DND-41 (cell line): ENCODE measurements around the gene PLEKHH1.

Experiments used
- ATAC-seq: fragments of 200-7000 bp; cut with Tn5 transposase; 3 replicates; pipeline ENCODE4 v1.9.1; 2021; ENCODE audit warnings: low read depth; ENCODE audit not compliant: insufficient read depth
- DNase-seq: peaks from one replicate; pipeline ENCODE4 v3.0.0-alpha.2; 2020
- H2AFZ ChIP-seq: 2 replicates; pipeline ENCODE4 v1.6.0; 2012; ENCODE audit warnings: low read depth, low read length
- H3K27ac ChIP-seq: 2 replicates; pipeline ENCODE4 v1.5.1; 2012; ENCODE audit warnings: low read length, inconsistent platforms
- H3K27me3 ChIP-seq: fragments of 200-600 bp; sonication (generic); 2 replicates; pipeline ENCODE4 v1.6.0; 2012; ENCODE audit warnings: low read length, mild to moderate bottlenecking, inconsistent platforms; ENCODE audit not compliant: insufficient read depth, poor library complexity
- H3K36me3 ChIP-seq: 2 replicates; pipeline ENCODE4 v1.5.1; 2012; ENCODE audit warnings: low read length, inconsistent platforms; ENCODE audit not compliant: insufficient read depth
- H3K4me1 ChIP-seq: 2 replicates; pipeline ENCODE4 v1.5.1; 2012; ENCODE audit warnings: mild to moderate bottlenecking, low read length; ENCODE audit not compliant: insufficient read depth
- H3K4me2 ChIP-seq: 2 replicates; pipeline ENCODE4 v1.6.0; 2012; ENCODE audit warnings: mild to moderate bottlenecking, moderate library complexity, low read length, inconsistent platforms; ENCODE audit not compliant: insufficient read depth
- H3K4me3 ChIP-seq, 2 experiments: fragments of 200-600 bp in 1 of 2; shearing (Covaris generic) in 1 of 2; 2 replicates each; pipeline ENCODE4 v1.5.1; 2012 to 2016; ENCODE audit warnings: inconsistent platforms in 2 of 2, low read length in 2 of 2, mild to moderate bottlenecking in 2 of 2, low read depth in 1 of 2, moderate library complexity in 1 of 2
- H3K79me2 ChIP-seq: 2 replicates; pipeline ENCODE4 v1.6.0; 2012; ENCODE audit warnings: low read length, inconsistent platforms; ENCODE audit not compliant: insufficient read depth
- H3K9ac ChIP-seq: 2 replicates; pipeline ENCODE4 v1.6.0; 2012; ENCODE audit warnings: low read depth, mild to moderate bottlenecking, inconsistent platforms, low read length, moderate library complexity
- H3K9me3 ChIP-seq: 2 replicates; pipeline ENCODE4 v1.5.1; 2012; ENCODE audit warnings: low read length, moderate library complexity, mild to moderate bottlenecking, inconsistent platforms; ENCODE audit not compliant: insufficient read depth, severe bottlenecking
- H4K20me1 ChIP-seq: 2 replicates; pipeline ENCODE4 v1.6.0; 2012; ENCODE audit warnings: low read length; ENCODE audit not compliant: insufficient read depth
- EZH2 ChIP-seq: IDR thresholded peaks from 3 replicates; pipeline ENCODE4 v1.6.1; 2012; ENCODE audit warnings: borderline replicate concordance, low read depth, mild to moderate bottlenecking, moderate library complexity, low read length, inconsistent platforms; ENCODE audit not compliant: severe bottlenecking
- TF ChIP-seq, protein P1 (sequence below): IDR thresholded peaks from 2 replicates; pipeline ENCODE4 v1.5.1; 2012; ENCODE audit warnings: borderline replicate concordance, low read length, moderate library complexity, mild to moderate bottlenecking; ENCODE audit not compliant: poor library complexity, severe bottlenecking; ENCODE audit errors: extremely low read depth

PLEKHH1 gene

DNA sequence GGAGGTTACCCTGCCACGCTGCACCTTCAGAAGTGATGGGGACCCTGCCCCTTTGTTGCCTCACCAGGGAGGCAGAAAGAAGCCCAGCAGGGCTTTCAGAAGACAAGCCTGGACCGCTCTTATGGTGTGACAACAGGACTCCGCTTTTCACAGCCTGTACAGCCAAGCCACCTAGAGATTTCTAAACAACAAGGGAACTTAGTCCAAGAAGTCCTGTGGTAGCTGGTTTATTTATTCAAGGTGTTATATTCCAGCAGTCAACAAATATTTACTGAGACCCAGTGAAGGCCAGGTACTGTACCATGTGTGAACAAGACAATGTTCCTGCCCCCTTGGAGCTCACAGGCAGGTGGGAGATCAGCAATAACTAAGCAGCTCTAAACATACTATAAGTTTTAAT is 40.6 kb upstream of the PLEKHH1 start:
- Histone ChIP-seq H3K9me3 (peaks cover 17% of the 10 kb centered on the region), H3K4me2 (no peak overlapping the region), H2AFZ (no peak overlapping the region), H3K9ac (no peak overlapping the region), H4K20me1 (no peaks in the 10 kb centered on the region), H3K27ac (no peak overlapping the region), H3K4me3 (no peak overlapping the region), H3K4me1 (peaks cover 20% of the 10 kb centered on the region), H3K79me2 (no peaks in the 10 kb centered on the region), H3K36me3 (no peaks in the 10 kb centered on the region), H3K27me3 (no peaks in the 10 kb centered on the region)
- DNase-seq: no peak
- no peak for ATAC-seq
- TF ChIP-seq, protein P1, sequence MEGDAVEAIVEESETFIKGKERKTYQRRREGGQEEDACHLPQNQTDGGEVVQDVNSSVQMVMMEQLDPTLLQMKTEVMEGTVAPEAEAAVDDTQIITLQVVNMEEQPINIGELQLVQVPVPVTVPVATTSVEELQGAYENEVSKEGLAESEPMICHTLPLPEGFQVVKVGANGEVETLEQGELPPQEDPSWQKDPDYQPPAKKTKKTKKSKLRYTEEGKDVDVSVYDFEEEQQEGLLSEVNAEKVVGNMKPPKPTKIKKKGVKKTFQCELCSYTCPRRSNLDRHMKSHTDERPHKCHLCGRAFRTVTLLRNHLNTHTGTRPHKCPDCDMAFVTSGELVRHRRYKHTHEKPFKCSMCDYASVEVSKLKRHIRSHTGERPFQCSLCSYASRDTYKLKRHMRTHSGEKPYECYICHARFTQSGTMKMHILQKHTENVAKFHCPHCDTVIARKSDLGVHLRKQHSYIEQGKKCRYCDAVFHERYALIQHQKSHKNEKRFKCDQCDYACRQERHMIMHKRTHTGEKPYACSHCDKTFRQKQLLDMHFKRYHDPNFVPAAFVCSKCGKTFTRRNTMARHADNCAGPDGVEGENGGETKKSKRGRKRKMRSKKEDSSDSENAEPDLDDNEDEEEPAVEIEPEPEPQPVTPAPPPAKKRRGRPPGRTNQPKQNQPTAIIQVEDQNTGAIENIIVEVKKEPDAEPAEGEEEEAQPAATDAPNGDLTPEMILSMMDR: no peak
- TF ChIP-seq EZH2: no peak

- Histone ChIP-seq H3K4me3 (no peak overlapping the region), H3K4me2 (no peak overlapping the region), H3K36me3 (no peaks in the 10 kb centered on the region), H3K9me3 (peaks cover 17% of the 10 kb centered on the region), H3K27ac (no peak overlapping the region), H2AFZ (no peak overlapping the region), H3K9ac (no peak overlapping the region), H3K4me1 (peaks cover 14% of the 10 kb centered on the region), H4K20me1 (no peaks in the 10 kb centered on the region), H3K79me2 (no peaks in the 10 kb centered on the region), H3K27me3 (no peaks in the 10 kb centered on the region)
- DNase-seq (no peak), ATAC-seq (no peak)
- TF ChIP-seq, protein P1: no peak
- TF ChIP-seq EZH2: no peak
These were observed 39.9 kb upstream of the PLEKHH1 start for GRCh38 chr14:67493092-67493717.

DNA sequence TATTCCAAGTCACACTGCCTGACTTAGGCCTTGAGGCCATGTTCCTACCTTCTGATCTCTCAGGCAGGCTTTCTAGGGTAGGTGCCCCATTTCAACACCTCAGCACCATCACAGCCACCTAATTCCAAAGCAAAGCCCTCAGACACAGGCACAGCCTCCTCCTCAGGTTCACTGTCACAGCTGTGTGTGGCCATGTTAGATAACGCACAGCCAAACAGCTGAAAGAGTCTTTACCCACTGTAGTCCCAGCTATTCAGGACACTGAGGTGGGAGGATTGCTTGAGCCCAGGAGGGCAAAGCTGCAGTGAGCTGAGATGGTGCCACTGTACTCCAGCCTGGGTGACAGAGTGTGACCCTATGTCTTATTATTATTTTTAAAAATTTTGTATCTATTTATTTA is 37.3 kb upstream of the PLEKHH1 start:
- DNase-seq: no peak
- Histone ChIP-seq H2AFZ (no peak overlapping the region), H3K4me1 (no peaks in the 10 kb centered on the region)

More for the DNA sequence above, 37.3 kb upstream of the PLEKHH1 start:
- H3K27me3 ChIP-seq: no peaks in the 10 kb centered on the region
- H3K27ac ChIP-seq: no peak overlapping the region
- no peak overlapping the region for H3K4me2 ChIP-seq
- H3K36me3 ChIP-seq: no peaks in the 10 kb centered on the region
- ATAC-seq: no peak; the same call in 2 of the 3 replicates
- no peak overlapping the region for H3K9ac ChIP-seq
- H3K4me3 ChIP-seq: no peak overlapping the region
- no peaks in the 10 kb centered on the region for H3K79me2 ChIP-seq
- TF ChIP-seq, protein P1: no peak
- TF ChIP-seq EZH2: no peak
- H4K20me1 ChIP-seq: no peaks in the 10 kb centered on the region
- H3K9me3 ChIP-seq: peaks cover 17% of the 10 kb centered on the region
